ENCODE data around the gene LHFPL6.

DNA sequence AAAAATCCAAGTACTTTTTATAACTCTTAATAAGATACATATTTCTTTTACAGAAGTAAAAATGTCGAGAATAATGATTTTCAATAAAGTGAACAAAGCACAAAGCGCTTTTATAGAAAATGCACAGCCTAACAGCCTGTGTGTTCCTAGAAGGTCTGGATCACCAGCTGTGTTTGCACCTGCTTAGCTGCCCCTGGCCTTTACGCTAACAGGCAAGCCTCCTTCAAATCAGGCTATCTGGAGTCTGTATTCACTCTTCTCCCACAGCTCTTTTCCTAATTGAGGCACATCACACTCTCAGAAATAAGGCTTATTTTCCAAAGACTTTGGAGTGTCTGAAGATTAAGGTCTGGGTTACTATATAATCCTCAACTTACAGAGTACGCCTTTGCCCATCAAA, 183.1 kb downstream of the LHFPL6 start:
- no peak for TF ChIP-seq EZH2 (IDR thresholded peaks at IDR 0.05; ENCODE audit: borderline replicate concordance, low read length)
- TF ChIP-seq, protein P1, sequence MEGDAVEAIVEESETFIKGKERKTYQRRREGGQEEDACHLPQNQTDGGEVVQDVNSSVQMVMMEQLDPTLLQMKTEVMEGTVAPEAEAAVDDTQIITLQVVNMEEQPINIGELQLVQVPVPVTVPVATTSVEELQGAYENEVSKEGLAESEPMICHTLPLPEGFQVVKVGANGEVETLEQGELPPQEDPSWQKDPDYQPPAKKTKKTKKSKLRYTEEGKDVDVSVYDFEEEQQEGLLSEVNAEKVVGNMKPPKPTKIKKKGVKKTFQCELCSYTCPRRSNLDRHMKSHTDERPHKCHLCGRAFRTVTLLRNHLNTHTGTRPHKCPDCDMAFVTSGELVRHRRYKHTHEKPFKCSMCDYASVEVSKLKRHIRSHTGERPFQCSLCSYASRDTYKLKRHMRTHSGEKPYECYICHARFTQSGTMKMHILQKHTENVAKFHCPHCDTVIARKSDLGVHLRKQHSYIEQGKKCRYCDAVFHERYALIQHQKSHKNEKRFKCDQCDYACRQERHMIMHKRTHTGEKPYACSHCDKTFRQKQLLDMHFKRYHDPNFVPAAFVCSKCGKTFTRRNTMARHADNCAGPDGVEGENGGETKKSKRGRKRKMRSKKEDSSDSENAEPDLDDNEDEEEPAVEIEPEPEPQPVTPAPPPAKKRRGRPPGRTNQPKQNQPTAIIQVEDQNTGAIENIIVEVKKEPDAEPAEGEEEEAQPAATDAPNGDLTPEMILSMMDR (conservative IDR thresholded peaks at IDR 0.05 in 1 of 2, IDR thresholded peaks at IDR 0.05 in 1 of 2; ENCODE audit: extremely low read depth in 1 of 2, insufficient read depth in 1 of 2, low read depth in 1 of 2, low read length in 2 of 2), result no peak

Data from mammary epithelial cell (primary cell).